GM13976 (cell line): ENCODE measurements around the gene FAM168A.
A peak's percentile ranks its signal among the peaks of the same experiment; 100 is the strongest.

ENCODE experiments used
- DNase-seq: peaks from one replicate; pipeline ENCODE4 v3.0.0; 2012; ENCODE audit warnings: low spot score
- in situ Hi-C: fragments of 300-500 bp; cut with MboI; formaldehyde crosslinking; loops from one replicate; pipeline ENCODE4 v1.12.0; 2022; ENCODE audit warnings: low sequenced_read_pairs, mixed read lengths, inconsistent platforms; ENCODE audit not compliant: unreplicated experiment
- TF ChIP-seq, protein P1 (sequence below): IDR thresholded peaks from 2 replicates; pipeline ENCODE4 v1.5.1; 2012; ENCODE audit warnings: borderline replicate concordance, mild to moderate bottlenecking; ENCODE audit not compliant: insufficient read depth; ENCODE audit errors: extremely low read depth, missing control alignments, control extremely low read depth

The FAM168A gene

DNA sequence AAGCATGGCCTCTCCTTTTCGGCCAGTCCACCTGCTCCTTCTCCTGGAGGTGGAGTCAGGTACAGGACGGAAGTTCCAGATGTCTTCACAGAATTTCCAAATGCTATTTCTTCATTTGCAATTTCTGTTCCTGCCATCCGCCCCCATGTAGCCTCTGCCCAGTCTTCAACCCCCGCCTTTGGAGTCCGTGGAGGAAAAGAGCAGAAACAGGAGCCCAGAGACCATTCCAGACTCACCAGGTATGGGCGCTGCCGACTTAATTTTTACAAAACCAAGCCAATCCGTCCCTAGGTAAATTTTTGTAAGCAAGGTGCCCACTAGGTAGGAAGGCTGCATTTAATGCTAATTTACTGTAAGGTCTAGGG, 192.8 kb downstream of the FAM168A start:
- TF ChIP-seq, protein P1, sequence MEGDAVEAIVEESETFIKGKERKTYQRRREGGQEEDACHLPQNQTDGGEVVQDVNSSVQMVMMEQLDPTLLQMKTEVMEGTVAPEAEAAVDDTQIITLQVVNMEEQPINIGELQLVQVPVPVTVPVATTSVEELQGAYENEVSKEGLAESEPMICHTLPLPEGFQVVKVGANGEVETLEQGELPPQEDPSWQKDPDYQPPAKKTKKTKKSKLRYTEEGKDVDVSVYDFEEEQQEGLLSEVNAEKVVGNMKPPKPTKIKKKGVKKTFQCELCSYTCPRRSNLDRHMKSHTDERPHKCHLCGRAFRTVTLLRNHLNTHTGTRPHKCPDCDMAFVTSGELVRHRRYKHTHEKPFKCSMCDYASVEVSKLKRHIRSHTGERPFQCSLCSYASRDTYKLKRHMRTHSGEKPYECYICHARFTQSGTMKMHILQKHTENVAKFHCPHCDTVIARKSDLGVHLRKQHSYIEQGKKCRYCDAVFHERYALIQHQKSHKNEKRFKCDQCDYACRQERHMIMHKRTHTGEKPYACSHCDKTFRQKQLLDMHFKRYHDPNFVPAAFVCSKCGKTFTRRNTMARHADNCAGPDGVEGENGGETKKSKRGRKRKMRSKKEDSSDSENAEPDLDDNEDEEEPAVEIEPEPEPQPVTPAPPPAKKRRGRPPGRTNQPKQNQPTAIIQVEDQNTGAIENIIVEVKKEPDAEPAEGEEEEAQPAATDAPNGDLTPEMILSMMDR = no peak
- in situ Hi-C loops = no loop called here

DNA sequence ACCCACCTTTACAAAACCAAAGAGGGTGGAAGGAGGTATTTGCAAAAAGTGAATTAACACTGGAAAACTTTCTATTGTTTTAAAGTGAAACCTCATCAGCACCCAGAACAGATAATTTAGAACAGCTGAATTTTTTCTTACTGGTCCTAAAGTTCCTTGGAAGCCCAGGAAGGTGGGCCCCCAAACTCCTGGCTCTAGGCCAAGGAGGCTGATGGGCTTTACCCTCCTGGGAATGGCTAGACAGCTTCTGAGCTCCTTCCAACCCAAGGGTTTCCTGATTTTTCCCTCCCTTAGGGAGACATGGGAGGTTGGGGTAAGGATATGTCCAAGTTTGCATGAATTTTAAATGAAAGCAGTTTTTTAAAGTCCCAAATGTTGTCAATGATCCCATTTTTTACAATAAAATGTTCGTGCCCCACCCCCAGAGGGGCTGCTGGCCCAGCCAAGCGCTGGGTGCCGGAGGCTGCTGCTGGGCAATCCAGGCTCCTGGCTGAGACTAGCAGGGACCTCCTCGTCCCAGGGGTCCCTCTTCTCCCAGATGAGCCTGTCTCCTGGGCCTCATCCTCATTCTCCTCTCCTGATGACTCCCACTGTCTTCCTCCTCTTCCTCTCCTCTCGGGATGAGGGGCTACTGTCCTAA, 193.3 kb downstream of the FAM168A start:
- no peak for DNase-seq
- in situ Hi-C loops = no loop called here
- TF ChIP-seq, protein P1 = no peak

More for the DNA sequence above, 192.8 kb downstream of the FAM168A start:
- no peak for DNase-seq

DNA sequence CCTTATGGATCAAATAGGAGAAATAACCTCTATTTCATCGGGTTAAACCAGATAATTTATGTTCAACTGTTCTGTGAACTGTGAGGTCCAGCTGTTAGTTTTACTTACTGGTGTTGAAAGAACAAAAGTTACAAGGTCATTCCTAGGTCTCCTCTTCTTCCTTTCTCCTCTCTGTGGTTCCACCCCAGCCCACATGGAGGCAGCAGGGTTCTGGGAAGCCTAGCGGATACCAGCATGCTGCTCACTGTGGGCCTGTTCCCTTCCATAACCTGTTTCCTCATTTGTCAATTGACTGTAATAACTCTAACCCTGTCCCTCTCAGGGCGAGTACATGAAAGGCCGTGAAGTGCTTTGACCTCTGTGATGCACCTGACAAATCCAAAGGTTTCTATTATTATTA, 193.9 kb downstream of the FAM168A start:
- peak; percentile 27 for DNase-seq
- in situ Hi-C loops = no loop called here
- TF ChIP-seq, protein P1 = peak; percentile 4

DNA sequence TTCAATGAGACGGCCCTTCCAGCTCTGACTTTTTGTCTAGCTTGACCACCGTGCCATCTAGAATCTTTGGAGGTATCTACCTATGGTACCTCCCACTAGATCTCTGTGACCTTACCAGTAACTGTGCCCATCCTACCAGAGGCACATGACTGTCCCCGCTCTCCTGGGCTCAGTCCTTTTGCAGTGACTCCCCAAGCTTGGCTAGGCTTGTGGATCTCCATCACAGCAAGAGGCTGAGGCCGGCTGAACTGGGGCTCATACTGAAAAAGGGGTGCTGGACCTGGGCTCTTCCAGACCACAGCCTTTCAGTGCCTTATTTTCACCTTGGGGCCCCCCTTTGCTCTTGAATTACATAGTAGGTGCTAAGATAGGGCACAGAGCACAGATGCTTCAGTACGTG, 194.4 kb downstream of the FAM168A start:
- TF ChIP-seq, protein P1 = no peak
- in situ Hi-C loops = no loop called here
- DNase-seq = peak; percentile 15

DNA sequence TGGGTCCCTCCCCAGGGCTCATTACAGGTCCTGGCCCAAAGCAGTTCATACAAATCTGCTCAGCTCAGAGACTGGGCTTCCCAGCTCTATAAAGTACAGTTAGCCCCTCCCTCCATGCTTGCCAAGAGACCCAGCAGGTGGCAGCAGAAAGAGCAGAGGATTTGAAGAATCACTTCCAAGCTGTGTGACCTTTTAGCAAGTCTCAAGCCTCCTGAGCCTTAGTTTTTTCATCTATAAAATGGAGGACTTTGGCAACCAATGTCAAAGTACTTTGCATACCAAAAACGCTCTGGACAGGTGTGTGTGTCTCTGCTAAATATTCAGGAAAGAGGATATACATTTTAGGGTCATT, 195.1 kb downstream of the FAM168A start:
- peak; percentile 56 for DNase-seq

DNA sequence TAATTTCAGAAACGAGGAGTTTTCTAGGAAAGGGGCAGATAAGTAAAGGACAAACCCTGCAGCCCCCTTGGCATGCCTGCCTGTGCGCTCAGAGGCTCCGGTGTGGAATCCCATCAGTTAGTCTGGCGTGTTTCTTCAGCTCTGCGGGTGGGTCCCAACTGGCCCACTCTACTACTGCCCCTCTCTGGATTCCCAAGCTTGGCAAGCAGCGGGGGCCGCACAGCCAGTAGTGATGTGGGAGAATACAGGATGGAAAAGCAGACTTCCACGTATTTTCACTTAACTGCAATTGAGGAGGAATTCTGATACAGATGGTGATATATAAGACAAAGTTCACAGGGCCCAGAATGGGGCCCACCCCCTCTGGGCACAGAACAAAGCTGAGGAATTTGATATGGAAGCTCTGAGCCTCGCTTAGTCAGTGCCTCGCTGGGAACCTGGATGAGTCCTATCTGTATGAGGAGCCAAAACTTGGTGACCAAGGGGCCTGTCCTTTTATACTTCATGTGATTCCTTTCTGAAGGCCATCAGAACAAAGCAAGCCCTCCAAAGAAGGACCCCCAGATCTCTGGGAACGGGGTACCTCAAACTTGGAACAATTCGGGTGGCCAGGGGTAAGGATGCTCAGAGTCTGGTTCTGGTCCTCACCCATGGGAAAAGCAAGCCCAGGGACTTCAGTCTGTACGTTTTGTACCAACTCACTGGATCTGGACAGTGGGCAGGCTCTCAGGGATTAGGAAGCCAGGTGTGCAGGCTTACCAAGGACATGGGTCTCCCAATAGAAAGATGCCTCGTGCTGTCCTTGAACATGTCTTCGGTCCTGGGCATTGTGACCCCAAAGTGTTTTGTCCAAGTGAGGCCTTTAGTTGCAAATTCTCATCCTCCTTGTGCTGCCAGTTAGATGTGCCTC, 195.7 kb downstream of the FAM168A start:
- DNase-seq = no peak
- TF ChIP-seq, protein P1 = no peak
- in situ Hi-C loops = no loop called here

More for the DNA sequence above, 195.1 kb downstream of the FAM168A start:
- in situ Hi-C loops = no loop called here
- TF ChIP-seq, protein P1 = peak; percentile 26
